CD14-positive monocyte (primary cell): ENCODE data around the gene DLG1. TPM values are rescaled to one million over a fixed set of nuclear protein-coding genes. Genes with fewer than 3 reads are reported as not detected.

ENCODE experiments used
- DNase-seq, 3 donors: peaks; one replicate each; pipeline ENCODE4 v3.0.0-alpha.2; 2011 to 2022
- H2AFZ ChIP-seq: 2 replicates; pipeline ENCODE4 v1.6.0; 2012; ENCODE audit warnings: mild to moderate bottlenecking, low read depth, low read length, inconsistent platforms; ENCODE audit not compliant: insufficient read depth, poor library complexity, severe bottlenecking
- H3K27ac ChIP-seq, 2 donors: 1 replicate in 1 of 2; 2 replicates in 1 of 2; pipeline ENCODE4 v1.5.1; 2012 to 2013; ENCODE audit warnings: low read length in 2 of 2, control low read depth in 1 of 2, inconsistent platforms in 1 of 2, low read depth in 1 of 2, mild to moderate bottlenecking in 1 of 2
- H3K27me3 ChIP-seq, 2 donors: one replicate each; pipeline versions ENCODE4 v1.6.0 to v1.6.1; 2011 to 2013; ENCODE audit warnings: low read length in 2 of 2; ENCODE audit not compliant: control insufficient read depth in 2 of 2, insufficient read depth in 2 of 2
- H3K36me3 ChIP-seq, 2 donors: replicated peaks in 1 of 2; 1 replicate in 1 of 2; 2 replicates in 1 of 2; pipeline versions ENCODE4 v1.5.1 to v1.6.1; 2012 to 2013; ENCODE audit warnings: low read length in 2 of 2, control low read depth in 1 of 2, inconsistent platforms in 1 of 2, mild to moderate bottlenecking in 1 of 2; ENCODE audit not compliant: insufficient read depth in 2 of 2, control insufficient read depth in 1 of 2
- H3K4me1 ChIP-seq, 2 donors: 1 replicate in 1 of 2; 2 replicates in 1 of 2; pipeline versions ENCODE4 v1.5.1 to v1.6.1; 2012 to 2013; ENCODE audit warnings: low read length in 2 of 2, control low read depth in 1 of 2, inconsistent platforms in 1 of 2, mild to moderate bottlenecking in 1 of 2, moderate library complexity in 1 of 2; ENCODE audit not compliant: insufficient read depth in 2 of 2, control insufficient read depth in 1 of 2
- H3K4me2 ChIP-seq: replicated peaks from 2 replicates; pipeline ENCODE3; 2012; ENCODE audit warnings: low read length, moderate library complexity, mild to moderate bottlenecking; ENCODE audit not compliant: poor library complexity, severe bottlenecking; ENCODE audit errors: extremely low read depth
- H3K4me3 ChIP-seq, 3 experiments: fragments of 200-600 bp in 1 of 3; sonication (generic) in 1 of 3; replicated peaks in 1 of 3; 1 replicate in 2 of 3; 2 replicates in 1 of 3; pipeline ENCODE4 v1.5.1; 2011 to 2013; ENCODE audit warnings: low read length in 3 of 3, mild to moderate bottlenecking in 3 of 3, control low read depth in 2 of 3, low read depth in 2 of 3, inconsistent platforms in 1 of 3, moderate library complexity in 1 of 3
- H3K79me2 ChIP-seq: 2 replicates; pipeline ENCODE4 v1.6.0; 2012; ENCODE audit warnings: mild to moderate bottlenecking, control low read depth, inconsistent platforms, low read length, moderate library complexity; ENCODE audit not compliant: insufficient read depth
- H3K9ac ChIP-seq: 2 replicates; pipeline ENCODE4 v1.6.0; 2017; ENCODE audit warnings: low read length, mild to moderate bottlenecking; ENCODE audit not compliant: insufficient read depth, poor library complexity, severe bottlenecking
- H3K9me3 ChIP-seq, 2 donors: replicated peaks in 1 of 2; 1 replicate in 1 of 2; 2 replicates in 1 of 2; pipeline versions ENCODE4 v1.5.1 to v1.6.1; 2012 to 2013; ENCODE audit warnings: low read length in 2 of 2, control low read depth in 1 of 2; ENCODE audit not compliant: control insufficient read depth in 1 of 2, insufficient read depth in 1 of 2
- H4K20me1 ChIP-seq: 2 replicates; pipeline ENCODE4 v1.6.0; 2012; ENCODE audit warnings: mild to moderate bottlenecking, low read length, control low read depth, moderate library complexity; ENCODE audit not compliant: insufficient read depth
- H3K27ac Mint-ChIP-seq, 7 donors: one replicate each; pipeline ENCODE4 v1.8.0; 2020; ENCODE audit warnings: mild to moderate bottlenecking in 7 of 7, mixed read lengths in 7 of 7, moderate library complexity in 6 of 7, inconsistent platforms in 2 of 7
- H3K27me3 Mint-ChIP-seq, 3 donors: one replicate each; pipeline ENCODE4 v1.8.0; 2021 to 2022; ENCODE audit warnings: low read depth in 3 of 3, mild to moderate bottlenecking in 3 of 3, mixed read lengths in 3 of 3, moderate library complexity in 3 of 3, inconsistent platforms in 1 of 3
- H3K36me3 Mint-ChIP-seq, 2 donors: one replicate each; pipeline ENCODE4 v1.8.0; 2020; ENCODE audit warnings: mixed read lengths in 2 of 2, inconsistent platforms in 1 of 2, mild to moderate bottlenecking in 1 of 2
- H3K4me1 Mint-ChIP-seq: one replicate; pipeline ENCODE4 v1.8.0; 2020; ENCODE audit warnings: mild to moderate bottlenecking, mixed read lengths
- H3K4me3 Mint-ChIP-seq, 2 donors: one replicate each; pipeline ENCODE4 v1.8.0; 2020; ENCODE audit warnings: mild to moderate bottlenecking in 2 of 2, mixed read lengths in 2 of 2, moderate library complexity in 1 of 2
- H3K9me3 Mint-ChIP-seq, 7 donors: one replicate each; pipeline ENCODE4 v1.8.0; 2020 to 2022; ENCODE audit warnings: mixed read lengths in 7 of 7, mild to moderate bottlenecking in 6 of 7, moderate library complexity in 6 of 7, inconsistent platforms in 2 of 7
- whole genome bisulfite sequencing: methylation state at CpG from one replicate; pipeline ENCODE4 v1.1.5; 2013; ENCODE audit warnings: missing lambda C conversion rate; ENCODE audit not compliant: insufficient coverage; 5-methylcytosine and 5-hydroxymethylcytosine counted together
- intact Hi-C, 2 donors: fragments of 100-400 bp; cut with micrococcal nuclease; formaldehyde crosslinking; loops; one replicate each; pipeline versions ENCODE4 v1.15.0 to v1.15.1; 2023
- polyA plus RNA-seq, 3 donors: library from polyadenylated mRNA; depleted of rRNA in 1 of 3; unstranded in 2 of 3; stranded (reverse) in 1 of 3; fragments of 300-500 nt in 2 of 3; fragments of >200 nt in 1 of 3; fragmentation: Illumina TruSeq in 2 of 3; gene quantifications; 1 replicate in 2 of 3; 2 replicates in 1 of 3; pipeline ENCODE4 v1.2.3, GENCODE V29; 2012 to 2021
- TF ChIP-seq, protein P1 (sequence below): fragments of 200-600 bp; IDR thresholded peaks from one replicate; pipeline ENCODE4 v1.8.0; 2022; ENCODE audit warnings: antibody characterized with exemption, mild to moderate bottlenecking

DLG1 gene
- polyA plus RNA-seq, 3 donors = 6.5 to 21.9 (median 10.2) TPM

DNA sequence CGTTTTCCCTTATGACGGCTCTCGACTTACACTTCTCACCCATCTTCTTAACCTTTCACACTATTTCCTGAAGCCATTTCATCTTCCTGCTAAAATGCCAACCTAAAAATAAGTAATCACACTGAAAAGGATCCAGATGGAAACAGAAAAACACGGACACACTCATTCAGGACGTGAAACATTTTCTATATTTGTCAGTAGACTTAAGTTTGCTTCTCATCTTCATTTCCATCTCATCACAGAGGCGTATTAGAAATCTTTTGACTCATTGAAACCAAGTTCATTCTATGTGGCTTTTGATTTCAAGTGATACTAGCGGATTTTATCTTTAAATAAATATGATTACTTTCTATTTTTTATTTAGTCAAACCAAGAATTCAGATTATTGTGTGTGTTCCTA lies 27.4 kb upstream of the DLG1 start:
- no peak overlapping the region for H3K4me3 ChIP-seq
- no peak for DNase-seq
- Mint-ChIP-seq H3K9me3 (peaks cover 0 to 5% (median 0%) of the 10 kb centered on the region in 7 donors), H3K4me3 (no peak overlapping the region), H3K36me3 (no peaks in the 10 kb centered on the region), H3K27me3 (peaks cover 2 to 10% (median 4%) of the 10 kb centered on the region in 3 donors), H3K4me1 (no peaks in the 10 kb centered on the region), H3K27ac (no peak overlapping the region)
- H3K9me3 ChIP-seq = no peaks in the 10 kb centered on the region
- TF ChIP-seq, protein P1, sequence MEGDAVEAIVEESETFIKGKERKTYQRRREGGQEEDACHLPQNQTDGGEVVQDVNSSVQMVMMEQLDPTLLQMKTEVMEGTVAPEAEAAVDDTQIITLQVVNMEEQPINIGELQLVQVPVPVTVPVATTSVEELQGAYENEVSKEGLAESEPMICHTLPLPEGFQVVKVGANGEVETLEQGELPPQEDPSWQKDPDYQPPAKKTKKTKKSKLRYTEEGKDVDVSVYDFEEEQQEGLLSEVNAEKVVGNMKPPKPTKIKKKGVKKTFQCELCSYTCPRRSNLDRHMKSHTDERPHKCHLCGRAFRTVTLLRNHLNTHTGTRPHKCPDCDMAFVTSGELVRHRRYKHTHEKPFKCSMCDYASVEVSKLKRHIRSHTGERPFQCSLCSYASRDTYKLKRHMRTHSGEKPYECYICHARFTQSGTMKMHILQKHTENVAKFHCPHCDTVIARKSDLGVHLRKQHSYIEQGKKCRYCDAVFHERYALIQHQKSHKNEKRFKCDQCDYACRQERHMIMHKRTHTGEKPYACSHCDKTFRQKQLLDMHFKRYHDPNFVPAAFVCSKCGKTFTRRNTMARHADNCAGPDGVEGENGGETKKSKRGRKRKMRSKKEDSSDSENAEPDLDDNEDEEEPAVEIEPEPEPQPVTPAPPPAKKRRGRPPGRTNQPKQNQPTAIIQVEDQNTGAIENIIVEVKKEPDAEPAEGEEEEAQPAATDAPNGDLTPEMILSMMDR = no peak
- H3K27me3 ChIP-seq = no peaks in the 10 kb centered on the region
- no peaks in the 10 kb centered on the region for H4K20me1 ChIP-seq
- no peak overlapping the region for H3K4me2 ChIP-seq
- intact Hi-C loops = no loop called here
- no peaks in the 10 kb centered on the region for H3K79me2 ChIP-seq
- H2AFZ ChIP-seq = no peak overlapping the region
- no peaks in the 10 kb centered on the region for H3K36me3 ChIP-seq
- no peak overlapping the region for H3K9ac ChIP-seq
- H3K27ac ChIP-seq = no peak overlapping the region
- no peaks in the 10 kb centered on the region for H3K4me1 ChIP-seq
- no CpG with 5 or more reads among the region's 7 CpGs for WGBS

DNA sequence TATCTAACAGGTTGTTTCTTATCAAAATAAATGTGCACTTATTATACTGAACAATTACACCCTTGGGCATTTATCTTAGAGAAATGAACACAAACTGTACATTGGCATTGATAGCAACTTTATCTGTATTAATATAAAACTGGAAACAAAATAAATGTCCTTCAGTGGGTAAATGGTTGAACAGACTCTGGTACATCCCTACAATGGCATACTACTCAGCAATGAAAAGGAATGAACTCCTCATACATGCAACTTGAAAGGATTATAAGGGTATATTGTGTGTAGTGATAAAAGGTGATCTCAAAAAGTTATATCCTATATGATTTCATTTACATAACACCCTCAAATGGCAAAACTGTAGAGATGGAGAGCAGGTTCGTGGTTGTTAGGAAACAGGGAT lies 23.7 kb upstream of the DLG1 start:
- no peak overlapping the region for H3K4me3 Mint-ChIP-seq
- Histone ChIP-seq H3K79me2 (no peaks in the 10 kb centered on the region), H3K9me3 (no peaks in the 10 kb centered on the region), H3K4me3 (no peak overlapping the region), H3K27me3 (peaks cover 2 to 4% of the 10 kb centered on the region in 2 donors), H4K20me1 (no peaks in the 10 kb centered on the region), H3K36me3 (no peaks in the 10 kb centered on the region), H2AFZ (no peak overlapping the region), H3K9ac (no peak overlapping the region), H3K4me2 (no peak overlapping the region), H3K4me1 (no peaks in the 10 kb centered on the region), H3K27ac (no peak overlapping the region)
- H3K27me3 Mint-ChIP-seq = peaks cover 4 to 15% (median 9%) of the 10 kb centered on the region in 3 donors
- intact Hi-C loops = no loop called here
- H3K27ac Mint-ChIP-seq = no peak overlapping the region
- TF ChIP-seq, protein P1 = no peak
- no peaks in the 10 kb centered on the region for H3K36me3 Mint-ChIP-seq
- no peak for DNase-seq
- peaks cover 0 to 7% (median 2%) of the 10 kb centered on the region in 7 donors for H3K9me3 Mint-ChIP-seq
- no CpG with 5 or more reads among the region's 1 CpG for WGBS
- no peaks in the 10 kb centered on the region for H3K4me1 Mint-ChIP-seq
